ENCODE measurements around the gene MEIS3.

GRCh38 chr19:47398707-47399597 is 20.4 kb downstream of the MEIS3 start:
- TF ChIP-seq CTCF (IDR thresholded peaks at IDR 0.05) (no peak), POLR2AphosphoS5 (IDR thresholded peaks at IDR 0.05) (no peak)

Measured in upper lobe of left lung (tissue), 4 donors.